NCI-H146 (cell line): Measurements from ENCODE around the gene VENTX.

Experiments
- DNase-seq: peaks from one replicate; lab custom pipeline; 2025; lab: John Stamatoyannopoulos, UW

Gene VENTX

DNA sequence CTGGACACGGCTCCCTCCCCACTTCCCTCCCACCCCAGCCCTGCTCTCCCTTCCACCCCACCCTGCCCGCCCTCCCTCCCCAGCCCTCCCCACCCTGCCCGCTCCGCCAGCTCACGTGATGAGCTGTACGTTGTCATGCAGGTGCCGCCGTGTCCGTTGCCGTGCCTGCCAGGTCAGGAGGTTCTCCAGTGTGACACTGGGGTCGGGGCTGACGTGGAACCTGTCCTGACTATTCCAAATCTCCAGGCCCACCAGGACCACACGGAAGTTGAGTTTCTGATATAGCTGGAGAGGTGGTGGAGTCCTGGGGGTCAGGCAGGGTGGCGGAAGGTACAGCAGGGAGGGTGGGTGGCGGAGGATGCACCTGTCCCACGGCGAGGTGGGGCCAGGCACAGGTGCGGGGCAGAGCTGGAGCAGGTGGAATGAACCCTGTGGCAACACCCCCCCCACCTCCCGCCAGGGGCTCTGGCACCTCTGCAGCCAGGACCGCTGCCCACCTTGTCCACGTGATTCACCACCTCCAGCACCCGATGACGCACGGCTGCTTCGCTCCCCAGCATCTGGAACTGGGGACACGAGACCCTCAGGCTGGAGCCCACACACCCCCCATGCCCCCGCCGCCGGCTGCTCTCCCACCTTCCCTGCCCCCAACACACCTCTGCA, 34.8 kb downstream of the VENTX start:
- DNase-seq: no peak

DNA sequence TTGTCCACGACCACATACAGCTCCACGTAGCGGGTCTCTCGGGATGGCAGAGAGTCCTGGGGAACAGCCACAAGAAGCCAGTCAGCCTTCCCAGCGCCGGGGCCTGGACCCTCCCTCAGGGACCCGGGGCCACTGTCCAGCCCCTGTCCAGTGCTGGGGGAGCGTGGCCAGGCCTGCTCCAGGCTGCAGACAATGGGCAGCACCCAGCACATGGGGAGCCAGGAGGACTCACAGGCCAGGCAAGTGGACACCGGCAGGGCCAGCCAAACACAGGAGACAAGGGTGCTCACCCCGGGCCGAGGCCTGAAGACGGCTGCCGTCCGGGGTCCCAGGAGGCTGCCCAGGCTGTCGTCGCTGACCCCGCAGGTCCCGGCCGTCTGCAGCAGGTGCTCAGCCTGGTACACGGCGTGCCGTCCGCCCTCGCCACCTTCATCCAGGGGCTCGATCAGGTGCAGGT, 35.3 kb downstream of the VENTX start:
- DNase-seq: no peak

DNA sequence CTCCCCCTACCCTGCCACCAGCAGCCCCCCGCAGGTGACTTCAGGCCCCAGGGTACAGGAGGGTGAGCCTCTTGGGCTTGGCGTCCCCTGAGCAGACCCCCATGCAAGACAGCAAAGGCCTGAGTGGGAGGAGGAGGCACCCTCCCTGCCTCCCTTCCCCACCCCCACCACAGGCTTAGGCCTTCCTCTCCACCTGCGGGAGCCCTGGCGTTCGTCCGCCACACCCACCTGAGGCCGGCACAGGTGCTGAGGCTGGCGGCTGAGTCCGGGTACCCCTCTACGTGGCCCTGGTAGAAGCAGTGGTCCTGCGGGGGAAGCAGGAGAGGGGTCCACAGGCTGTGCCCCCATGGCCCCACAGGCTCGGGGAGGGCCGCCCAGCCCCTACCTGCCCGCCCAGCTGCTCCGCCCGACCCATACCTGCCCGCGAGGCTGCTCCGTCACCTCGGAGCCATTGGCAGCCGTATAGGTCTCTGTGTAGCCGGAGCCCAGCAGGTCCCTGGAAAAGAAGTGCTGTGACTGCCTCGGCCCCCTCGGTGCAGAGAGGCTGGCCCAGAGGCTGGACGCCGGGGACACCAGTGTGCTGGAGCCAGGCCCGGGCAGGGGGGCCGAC, 36.0 kb downstream of the VENTX start:
- no peak for DNase-seq

DNA sequence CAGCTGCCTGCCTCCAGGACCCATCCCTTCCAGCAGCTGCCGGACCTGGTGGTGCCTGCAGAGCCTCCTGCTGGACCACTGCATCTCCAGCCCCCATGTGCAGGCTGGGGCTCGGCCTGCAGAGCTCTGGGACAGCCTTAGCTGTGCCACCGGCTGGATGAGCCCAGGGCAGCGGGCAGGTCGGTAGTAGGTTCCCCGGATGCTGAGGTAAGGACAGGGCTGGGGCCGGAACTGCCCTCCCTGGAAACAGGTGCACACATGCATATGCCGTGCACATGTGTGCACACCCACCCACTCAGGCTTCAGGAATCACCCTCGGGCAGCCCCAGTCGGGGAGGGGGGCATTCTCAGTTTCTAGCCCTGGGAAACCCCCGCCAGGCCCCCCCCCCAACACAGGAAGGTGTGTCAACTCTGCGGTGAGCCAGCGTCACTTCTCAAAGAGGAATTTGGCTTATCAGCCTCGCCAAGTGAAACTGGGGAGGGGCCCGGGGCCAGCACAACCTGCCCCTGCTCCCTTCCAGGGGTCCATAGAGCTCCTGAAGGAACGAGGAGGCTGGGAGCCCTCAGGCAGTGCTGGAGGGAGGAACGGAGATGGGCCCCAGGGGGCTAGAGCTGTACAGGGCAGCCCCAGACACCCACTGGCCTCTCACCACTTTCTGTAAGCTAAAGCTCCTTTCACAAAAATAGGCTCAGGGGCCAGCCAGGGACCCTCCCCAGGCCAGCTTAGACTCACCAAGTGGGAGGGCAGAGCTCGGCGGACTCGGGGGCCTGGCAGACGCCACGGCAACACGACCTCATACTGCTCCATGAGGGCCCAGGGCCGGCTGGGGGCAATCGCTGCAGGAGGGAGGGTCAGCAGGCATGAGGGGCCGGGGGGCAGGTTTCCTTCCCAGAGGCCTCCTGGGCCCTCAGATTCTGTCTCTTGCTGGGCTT, 37.4 kb downstream of the VENTX start:
- DNase-seq: no peak

DNA sequence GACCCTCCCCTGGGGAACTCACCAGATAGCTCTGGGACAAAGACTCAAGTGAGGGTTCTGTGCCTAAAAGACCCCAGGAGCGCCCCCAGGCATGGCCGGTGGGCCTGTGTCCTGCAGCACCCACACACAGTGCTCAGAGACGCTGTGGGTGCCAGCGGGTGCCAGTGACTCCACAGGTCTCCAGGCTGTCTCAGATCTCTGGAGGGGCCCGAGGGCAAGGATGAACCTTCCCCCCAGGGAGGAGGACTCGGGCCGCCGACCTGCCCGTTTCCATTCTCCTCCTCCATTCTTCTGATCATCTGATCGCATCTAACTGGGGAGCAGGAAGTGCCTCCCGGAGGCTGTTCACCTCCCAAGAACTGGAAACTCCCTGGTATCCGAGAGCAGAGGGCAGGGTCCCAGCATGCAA, 38.0 kb downstream of the VENTX start:
- DNase-seq: no peak

DNA sequence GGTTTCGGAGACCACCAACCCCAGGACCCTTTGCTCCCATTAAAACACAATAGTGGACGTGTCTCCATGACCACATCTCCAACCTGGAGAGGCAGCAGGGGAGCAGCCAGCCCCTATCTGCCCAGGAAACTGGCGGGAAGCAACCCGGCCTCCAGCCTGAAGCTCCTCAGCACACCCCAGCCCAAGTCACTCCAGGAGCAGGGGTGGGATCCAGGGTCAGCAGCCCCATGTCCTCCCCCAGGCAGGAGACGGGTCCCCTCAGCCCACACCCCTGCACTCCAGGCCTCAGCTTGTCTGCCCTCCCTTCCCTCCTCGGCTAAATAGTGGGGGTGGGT, 38.4 kb downstream of the VENTX start:
- DNase-seq: no peak

DNA sequence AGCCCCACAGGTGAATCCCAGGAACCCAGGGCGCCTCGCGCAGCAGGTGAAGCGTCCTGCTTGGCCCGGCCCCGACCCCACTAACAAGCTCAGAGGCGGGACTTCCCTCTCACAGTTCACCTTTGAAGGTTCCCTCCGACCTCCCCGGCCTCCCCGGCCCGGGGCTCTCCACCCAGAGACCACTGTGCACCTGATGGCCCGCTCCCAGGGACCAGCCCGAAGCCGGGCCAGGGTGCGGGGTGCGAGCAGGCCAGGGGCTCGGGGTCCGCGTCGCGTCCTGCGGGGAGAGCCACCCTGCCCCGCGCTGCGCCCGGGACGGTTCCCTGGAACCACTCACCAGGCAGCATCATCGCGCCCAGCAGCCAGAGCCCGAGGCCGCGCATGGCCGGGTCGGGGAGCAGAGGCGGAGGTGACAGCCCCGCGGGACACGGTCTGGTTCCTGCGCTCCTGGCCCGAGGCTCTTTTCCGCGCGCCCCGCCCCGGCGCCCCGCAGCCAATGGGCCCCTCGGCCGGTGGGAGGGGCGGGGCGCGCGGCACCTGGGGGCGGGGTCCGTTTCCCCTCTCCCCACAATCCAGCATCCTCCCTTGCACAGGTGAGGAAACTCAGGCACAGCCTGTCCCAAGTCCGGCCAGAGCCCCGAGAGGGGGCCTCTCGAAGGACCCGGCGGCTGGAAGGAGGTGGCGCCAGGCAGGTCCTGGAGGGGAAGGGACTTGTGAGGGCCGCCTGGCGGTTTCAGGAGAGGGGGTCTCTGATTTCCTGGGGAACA, 39.0 kb downstream of the VENTX start, which contains the start of gene ADAM8:
ADAM8 (minus strand) TSS at position 434 of the 767 bp plus-strand sequence; CDS start at position 383, 51 bp downstream.
- DNase-seq: peak; percentile 56

DNA sequence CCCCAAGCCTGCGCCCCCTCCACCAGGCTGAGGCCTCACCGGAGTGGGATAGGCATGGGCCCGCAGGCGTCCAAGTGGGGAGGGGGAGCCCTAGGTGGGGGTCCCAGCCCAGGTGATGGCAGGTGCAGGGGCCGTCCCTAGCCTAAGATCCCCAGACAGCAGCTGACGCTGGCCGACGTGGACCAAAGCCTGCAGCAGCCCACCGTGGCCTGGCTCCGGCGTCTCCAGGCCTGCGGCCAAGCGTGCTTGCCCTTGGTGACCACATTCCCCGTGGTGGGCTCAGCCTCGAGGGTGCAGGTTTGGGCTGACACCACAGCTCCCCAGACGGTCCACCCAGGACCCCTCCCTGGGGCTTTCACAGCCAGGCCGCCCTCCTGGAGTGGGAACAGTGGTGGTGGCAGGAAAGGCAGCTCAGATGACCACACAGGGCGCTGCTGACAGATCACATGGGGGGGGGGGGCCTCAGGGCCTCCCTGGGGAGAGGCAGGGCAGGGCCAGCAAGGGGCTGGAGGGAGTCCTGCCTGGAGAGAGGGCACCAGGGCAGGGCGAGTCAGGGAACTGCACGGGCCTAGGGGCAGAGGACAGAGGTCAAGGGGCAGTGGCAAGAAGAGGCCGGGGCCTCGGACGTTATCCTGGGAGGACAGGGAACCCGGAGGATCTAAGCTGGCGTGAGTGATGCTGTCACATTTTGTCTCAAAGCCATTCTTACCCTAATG, 39.8 kb downstream of the VENTX start:
- no peak for DNase-seq

DNA sequence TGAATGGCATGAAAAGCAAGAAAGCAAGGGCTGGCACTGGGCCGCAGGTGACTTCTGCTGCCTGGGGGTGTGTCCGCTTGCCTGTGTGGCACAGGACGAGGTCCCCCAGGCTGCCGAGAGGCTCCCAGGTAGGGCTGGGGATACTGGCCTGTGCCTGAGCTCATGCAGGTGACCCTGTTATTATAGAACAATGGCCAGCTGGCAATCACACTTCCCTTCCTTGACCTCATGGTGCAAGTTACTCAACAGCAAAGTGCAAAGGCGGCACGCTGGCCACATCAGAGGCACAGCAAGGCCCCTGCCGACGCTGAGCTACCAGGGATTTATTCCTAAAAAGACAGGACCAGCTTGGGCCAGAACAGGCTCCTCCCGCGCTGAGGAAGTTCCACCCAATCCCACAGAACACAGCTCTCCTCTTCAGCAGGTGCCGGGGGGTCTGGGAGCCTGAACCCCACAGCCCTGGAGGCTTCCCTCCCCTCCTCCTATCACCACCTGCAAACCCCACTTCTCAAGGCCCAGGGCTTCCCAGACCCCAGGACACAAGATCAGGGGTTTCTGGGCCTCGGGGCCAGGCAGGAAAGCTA, 40.4 kb downstream of the VENTX start:
- no peak for DNase-seq

DNA sequence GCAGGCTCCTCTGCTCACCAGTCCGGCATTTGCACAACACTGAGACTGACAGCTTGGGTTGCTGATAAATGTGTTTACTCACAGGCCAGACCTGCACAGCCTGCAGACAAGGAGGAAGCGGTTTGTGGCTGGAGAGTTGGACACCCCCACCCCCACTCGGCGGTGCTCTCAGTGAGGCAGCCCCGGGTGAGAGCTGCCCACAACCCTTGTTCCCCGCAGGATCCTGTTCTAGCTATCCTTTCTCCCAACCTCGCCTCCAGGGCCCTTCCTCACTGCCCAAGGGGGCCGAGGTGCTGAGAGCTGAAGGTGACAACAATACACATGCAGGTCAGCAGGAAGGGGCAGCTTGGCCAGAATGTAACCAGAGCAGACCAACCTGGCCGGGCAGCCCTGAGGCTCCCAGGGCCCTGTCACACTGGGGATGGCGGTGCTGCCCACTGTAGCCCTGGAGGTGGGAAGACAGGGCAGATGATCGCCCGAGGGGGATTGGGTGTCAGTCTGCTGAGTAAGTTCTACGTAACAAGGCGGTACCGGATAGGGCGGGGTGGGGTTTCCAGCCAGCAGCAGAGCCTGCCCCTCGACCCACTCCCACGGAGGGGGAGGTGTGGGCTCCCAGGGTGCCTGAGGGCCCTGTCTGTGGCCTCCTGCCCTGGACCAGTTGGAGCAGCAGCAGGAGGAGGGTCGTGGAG, 41.1 kb downstream of the VENTX start:
- no peak for DNase-seq

DNA sequence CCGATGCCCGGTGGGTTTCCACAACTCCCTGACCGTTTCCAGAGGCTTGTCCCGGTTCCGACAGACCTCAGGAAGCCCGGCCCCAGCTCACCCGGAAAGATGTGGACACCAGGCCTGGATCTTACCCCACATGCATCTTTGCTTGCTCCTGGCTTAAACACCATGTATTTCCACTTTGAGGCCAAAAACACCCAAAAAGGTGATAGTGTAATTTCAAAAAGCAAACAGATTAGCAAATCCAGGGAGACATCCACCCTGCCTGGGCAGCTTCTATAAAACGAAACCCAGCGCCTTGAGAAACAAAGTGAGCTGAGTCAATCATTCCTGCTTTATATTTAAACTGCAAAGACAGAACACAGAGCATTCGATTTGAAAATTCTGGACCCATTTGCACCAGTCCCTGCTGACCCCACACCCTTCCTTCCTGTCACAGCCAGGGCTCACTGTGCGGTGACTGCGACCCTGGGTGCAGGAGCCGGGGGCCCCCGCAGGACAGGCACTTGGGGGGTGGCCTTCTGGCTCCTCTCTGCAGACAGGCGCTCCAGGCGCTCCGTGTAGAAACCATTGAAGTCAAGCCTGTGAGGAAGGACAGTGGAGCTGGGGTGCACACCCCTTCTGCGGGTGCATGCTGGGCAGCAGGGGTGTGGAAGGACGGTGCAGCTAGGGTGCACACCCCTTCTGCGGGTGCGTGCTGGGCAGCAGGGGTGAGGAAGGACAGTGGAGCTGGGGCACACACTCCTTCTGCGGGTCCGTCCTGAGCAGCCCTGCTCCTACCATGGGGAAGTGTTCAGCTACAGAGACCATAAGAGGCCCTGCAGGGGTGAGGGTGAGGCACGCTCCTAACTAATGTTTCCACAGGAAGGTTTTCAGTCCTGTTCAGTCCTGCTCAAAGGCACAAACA, 41.9 kb downstream of the VENTX start:
- no peak for DNase-seq

DNA sequence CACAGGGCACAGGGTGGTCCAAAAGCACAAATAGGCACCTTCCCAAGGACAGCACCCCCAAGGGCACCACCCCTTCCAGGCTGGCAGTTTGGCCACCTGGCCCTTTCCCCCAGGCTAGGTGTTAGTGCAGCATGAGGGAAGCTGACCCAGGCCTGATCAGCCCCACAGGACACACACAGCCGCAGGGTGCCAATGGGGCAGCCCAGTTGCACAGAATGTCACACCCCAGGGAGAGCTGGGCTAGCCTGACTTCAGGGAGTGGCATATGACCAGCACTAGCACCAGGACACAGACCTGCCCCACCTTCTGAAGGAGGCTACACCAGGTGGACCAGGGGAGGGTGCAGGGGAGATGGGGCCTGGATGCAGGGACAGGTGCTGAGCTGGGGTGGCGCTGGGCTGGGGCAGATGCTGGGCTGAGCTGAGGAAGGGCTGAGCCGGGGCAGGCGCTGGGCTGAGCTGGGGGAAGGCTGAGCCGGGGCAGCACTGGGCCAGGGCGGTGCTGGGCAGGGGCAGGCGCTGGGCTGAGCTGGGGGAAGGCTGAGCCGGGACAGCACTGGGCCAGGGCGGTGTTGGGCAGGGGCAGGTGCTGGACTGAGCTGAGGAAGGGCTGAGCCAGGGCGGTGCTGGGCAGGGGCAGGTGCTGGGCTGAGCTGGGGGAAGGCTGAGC, 42.9 kb downstream of the VENTX start:
- DNase-seq: no peak

DNA sequence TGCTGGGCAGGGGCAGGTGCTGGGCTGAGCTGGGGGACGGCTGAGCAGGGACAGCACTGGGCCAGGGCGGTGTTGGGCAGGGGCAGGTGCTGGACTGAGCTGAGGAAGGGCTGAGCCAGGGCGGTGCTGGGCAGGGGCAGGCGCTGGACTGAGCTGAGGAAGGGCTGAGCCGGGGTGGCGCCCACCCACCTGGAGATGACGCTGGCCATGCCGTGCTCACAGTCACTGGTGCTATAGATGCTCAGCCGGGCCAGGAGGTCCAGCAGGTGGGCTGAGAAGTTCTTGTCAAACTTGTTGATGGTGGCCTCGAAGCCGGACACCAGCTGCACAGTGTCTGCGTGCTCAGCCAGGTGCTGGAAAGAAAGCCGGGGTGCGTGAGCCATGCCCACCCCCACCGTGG, 43.4 kb downstream of the VENTX start:
- DNase-seq: no peak

DNA sequence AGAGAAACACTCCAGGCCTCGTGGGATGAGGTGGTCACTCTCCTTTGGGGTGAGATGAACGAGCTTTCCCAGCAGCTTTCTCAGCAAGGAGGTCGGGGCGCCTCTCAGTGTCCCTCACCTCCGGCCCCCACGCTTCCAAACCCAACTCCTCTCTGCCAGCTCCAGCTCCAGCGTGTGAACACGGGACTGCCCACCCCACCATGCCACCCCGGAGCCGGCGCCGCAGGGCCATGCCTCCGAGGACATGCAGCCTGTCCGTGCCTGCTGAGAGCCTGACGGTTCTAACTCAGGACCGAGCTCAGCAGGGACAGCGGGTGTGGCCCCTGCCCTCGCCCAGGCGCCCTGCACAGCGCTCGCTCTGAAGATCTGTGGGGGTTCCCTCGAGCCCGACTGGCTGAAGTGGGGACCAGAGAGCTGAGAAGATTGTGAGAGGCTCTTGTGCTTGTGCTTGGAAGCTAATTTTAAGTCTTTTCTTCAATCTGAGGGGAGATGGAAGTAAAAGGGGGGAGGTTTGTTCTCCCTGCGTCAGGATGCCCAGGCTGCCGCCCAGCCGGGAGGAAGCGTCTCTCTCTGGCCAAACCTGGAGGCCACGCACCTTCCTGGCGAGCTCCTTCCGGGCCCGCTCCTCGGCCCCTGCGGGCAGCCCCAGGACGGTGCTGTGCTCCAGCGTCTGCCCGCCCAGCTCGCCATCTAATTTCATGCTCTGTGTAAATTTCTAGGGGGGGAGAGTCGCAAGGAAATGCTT, 44.1 kb downstream of the VENTX start:
- no peak for DNase-seq

DNA sequence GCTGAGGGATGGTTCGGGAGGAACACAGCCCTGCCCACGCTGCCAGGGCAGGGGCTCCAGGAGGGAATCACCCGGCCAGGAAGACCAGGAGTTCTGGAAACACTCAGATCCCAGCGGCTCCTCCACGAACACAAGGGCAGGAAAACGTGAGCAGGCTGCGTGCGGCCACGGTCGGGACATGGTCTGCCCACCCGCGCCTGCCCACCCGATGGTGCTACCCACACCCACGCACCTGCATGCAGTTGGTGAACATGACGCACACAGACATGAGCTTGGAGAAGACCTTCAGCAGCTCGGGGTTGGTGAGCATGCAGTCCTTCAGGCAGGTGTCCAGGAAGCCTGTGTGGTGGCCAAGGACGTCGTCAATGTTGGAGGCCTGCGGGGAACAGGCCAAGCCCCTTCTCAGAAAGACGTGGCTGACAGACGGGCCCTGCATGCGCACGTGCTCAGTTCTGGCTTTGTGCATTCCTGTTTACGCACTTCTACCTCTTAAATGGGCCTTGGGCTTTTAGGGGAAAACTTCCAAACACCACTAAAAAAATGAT, 45.3 kb downstream of the VENTX start:
- no peak for DNase-seq

DNA sequence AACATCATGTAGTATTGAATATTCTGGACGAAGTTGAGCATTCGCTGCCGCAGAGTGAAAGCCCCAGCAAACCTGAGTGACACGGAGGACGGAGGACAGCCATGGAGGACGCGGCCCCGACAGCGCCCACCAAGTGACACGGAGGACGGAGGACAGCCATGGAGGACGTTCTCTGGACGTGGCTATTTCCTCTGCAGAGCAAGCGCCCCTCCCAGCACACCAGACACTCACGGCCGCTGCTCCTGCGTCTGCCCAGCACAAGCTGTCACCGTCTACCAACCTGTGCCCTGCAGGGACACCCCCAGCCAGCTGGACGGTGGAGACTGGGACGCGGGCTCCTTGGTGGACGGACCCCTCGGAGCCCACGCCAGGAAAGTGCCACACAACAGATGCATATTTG, 46.3 kb downstream of the VENTX start:
- DNase-seq: no peak

DNA sequence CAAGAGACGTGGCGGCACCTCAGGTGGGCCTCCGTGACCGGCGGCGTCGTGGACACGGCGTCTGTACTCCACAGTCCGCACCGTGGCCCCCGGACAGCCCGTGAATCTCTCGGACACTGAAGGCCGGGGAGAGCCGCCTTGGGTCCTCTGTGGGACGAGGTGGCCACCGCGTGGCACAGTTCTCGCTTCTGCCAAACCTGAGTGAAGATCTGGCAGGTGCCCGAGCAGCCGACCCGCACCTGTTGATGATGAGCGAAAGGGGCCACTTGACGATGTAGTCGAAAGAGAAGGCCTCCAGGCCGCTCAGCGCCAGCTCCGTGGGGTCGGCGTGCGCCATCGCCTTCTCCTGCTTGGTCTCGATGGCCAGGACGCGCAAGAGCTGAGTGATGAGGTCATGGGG, 47.6 kb downstream of the VENTX start:
- no peak for DNase-seq

DNA sequence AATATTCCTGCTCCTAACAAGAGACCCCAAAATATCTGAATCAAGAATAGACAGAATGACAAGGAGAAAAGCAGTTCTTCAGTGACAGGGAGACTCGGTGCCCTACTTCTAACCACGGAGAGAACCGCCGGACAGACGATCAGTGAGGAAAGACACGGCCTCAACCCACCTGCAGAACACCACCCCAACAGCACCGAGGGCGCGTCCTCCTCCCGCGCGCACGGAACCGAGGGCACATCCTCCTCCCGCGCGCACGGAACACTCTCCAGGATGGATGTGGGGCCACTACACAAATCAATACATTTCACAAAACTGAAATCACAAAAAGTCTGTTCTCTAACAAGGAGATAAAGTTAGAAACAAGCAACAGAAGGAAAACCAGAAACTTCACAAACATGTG, 48.7 kb downstream of the VENTX start:
- no peak for DNase-seq
